Mucosa of rectum (tissue), 2 donors: ENCODE measurements around the gene RPS6KB2.

Experiments used
- H3K27ac ChIP-seq, 2 donors: one replicate each; pipeline ENCODE4 v1.7.0; 2013; ENCODE audit warnings: inconsistent platforms in 2 of 2, low read depth in 2 of 2, low read length in 2 of 2
- H3K27me3 ChIP-seq, 2 donors: one replicate each; pipeline ENCODE4 v1.7.0; 2013; ENCODE audit warnings: low read length in 2 of 2; ENCODE audit not compliant: control insufficient read depth in 2 of 2, insufficient read depth in 2 of 2
- H3K36me3 ChIP-seq, 2 donors: one replicate each; pipeline ENCODE4 v1.7.0; 2013; ENCODE audit warnings: low read length in 2 of 2; ENCODE audit not compliant: control insufficient read depth in 2 of 2, insufficient read depth in 2 of 2
- H3K4me1 ChIP-seq, 2 donors: one replicate each; pipeline ENCODE4 v1.7.0; 2013; ENCODE audit warnings: low read length in 2 of 2, mild to moderate bottlenecking in 1 of 2; ENCODE audit not compliant: control insufficient read depth in 2 of 2, insufficient read depth in 2 of 2
- H3K4me3 ChIP-seq, 2 donors: one replicate each; pipeline ENCODE4 v1.7.0; 2013; ENCODE audit warnings: low read length in 2 of 2
- H3K9ac ChIP-seq, 2 donors: one replicate each; pipeline ENCODE4 v1.7.0; 2013; ENCODE audit warnings: low read length in 2 of 2, low read depth in 1 of 2, mild to moderate bottlenecking in 1 of 2
- H3K9me3 ChIP-seq, 2 donors: one replicate each; pipeline ENCODE4 v1.7.0; 2013; ENCODE audit warnings: low read length in 2 of 2; ENCODE audit not compliant: control insufficient read depth in 2 of 2
- donor health status: healthy.
- donor health status: Normal muscosa, but diverticular disease.

RPS6KB2 gene

GRCh38 chr11:67442504-67443404 is 14.5 kb downstream of the RPS6KB2 start:
- Histone ChIP-seq H3K9ac (peak overlapping the region; percentile 83 to 96), H3K27me3 (no peaks in the 10 kb centered on the region), H3K27ac (peak overlapping the region; percentile 86 to 90), H3K9me3 (no peaks in the 10 kb centered on the region), H3K4me3 (peak overlapping the region; percentile 76 to 88), H3K4me1 (peaks cover 19 to 27% of the 10 kb centered on the region in 2 donors), H3K36me3 (peaks cover 18 to 21% of the 10 kb centered on the region in 2 donors)

- no peak overlapping the region for H3K27ac ChIP-seq
- H3K9ac ChIP-seq = no peak overlapping the region
- H3K9me3 ChIP-seq = no peaks in the 10 kb centered on the region
- peaks cover 11% of the 10 kb centered on the region in 2 donors for H3K36me3 ChIP-seq
- no peaks in the 10 kb centered on the region for H3K27me3 ChIP-seq
- no peak overlapping the region for H3K4me3 ChIP-seq
- H3K4me1 ChIP-seq = peaks cover 16 to 19% of the 10 kb centered on the region in 2 donors
These were observed 17.2 kb downstream of the RPS6KB2 start for GRCh38 chr11:67445515-67445914.

- H3K27ac ChIP-seq = no peak overlapping the region
These were observed 19.9 kb downstream of the RPS6KB2 start for GRCh38 chr11:67448220-67448609.

GRCh38 chr11:67449116-67449844 is 21.0 kb downstream of the RPS6KB2 start:
- H3K27me3 ChIP-seq = no peaks in the 10 kb centered on the region
- H3K4me3 ChIP-seq = no peak overlapping the region
- no peaks in the 10 kb centered on the region for H3K9me3 ChIP-seq
- no peaks in the 10 kb centered on the region for H3K36me3 ChIP-seq
- peak overlapping the region in 1 of 2 donors; percentile 32 for H3K27ac ChIP-seq
- H3K9ac ChIP-seq = no peak overlapping the region
- peaks cover 2 to 5% of the 10 kb centered on the region in 2 donors for H3K4me1 ChIP-seq

More at GRCh38 chr11:67448220-67448609, 19.9 kb downstream of the RPS6KB2 start:
- Histone ChIP-seq H3K4me3 (no peak overlapping the region), H3K9ac (no peak overlapping the region), H3K27me3 (no peaks in the 10 kb centered on the region), H3K4me1 (peaks cover 2 to 5% of the 10 kb centered on the region in 2 donors), H3K9me3 (no peaks in the 10 kb centered on the region), H3K36me3 (no peaks in the 10 kb centered on the region)

GRCh38 chr11:67450796-67451657 is 22.7 kb downstream of the RPS6KB2 start:
- H3K36me3 ChIP-seq = no peaks in the 10 kb centered on the region
- no peak overlapping the region for H3K27ac ChIP-seq
- H3K9me3 ChIP-seq = no peaks in the 10 kb centered on the region
- H3K4me3 ChIP-seq = no peak overlapping the region
- H3K9ac ChIP-seq = no peak overlapping the region
- peaks cover 0 to 2% of the 10 kb centered on the region in 2 donors for H3K4me1 ChIP-seq
- H3K27me3 ChIP-seq = no peaks in the 10 kb centered on the region

- no peak overlapping the region for H3K4me3 ChIP-seq
- no peaks in the 10 kb centered on the region for H3K27me3 ChIP-seq
- H3K27ac ChIP-seq = no peak overlapping the region
- no peaks in the 10 kb centered on the region for H3K4me1 ChIP-seq
- no peaks in the 10 kb centered on the region for H3K9me3 ChIP-seq
- no peak overlapping the region for H3K9ac ChIP-seq
- H3K36me3 ChIP-seq = no peaks in the 10 kb centered on the region
These were observed 23.3 kb downstream of the RPS6KB2 start for GRCh38 chr11:67451658-67451976.

GRCh38 chr11:67452141-67452952 is 24.1 kb downstream of the RPS6KB2 start, which contains the start of gene GPR152:
Gene GPR152, minus strand, starts transcription at chr11:67452729. Its CDS starts 5 bp downstream, at chr11:67452724.
- H3K9me3 ChIP-seq = no peaks in the 10 kb centered on the region
- no peaks in the 10 kb centered on the region for H3K27me3 ChIP-seq
- H3K9ac ChIP-seq = no peak within 1 kb of the TSS
- no peaks in the 10 kb centered on the region for H3K36me3 ChIP-seq
- H3K4me3 ChIP-seq = no peak within 1 kb of the TSS
- no peaks in the 10 kb centered on the region for H3K4me1 ChIP-seq
- H3K27ac ChIP-seq = no peak within 1 kb of the TSS

- Histone ChIP-seq H3K27ac (no peak overlapping the region), H3K36me3 (no peaks in the 10 kb centered on the region), H3K27me3 (no peaks in the 10 kb centered on the region), H3K9me3 (no peaks in the 10 kb centered on the region), H3K9ac (no peak overlapping the region), H3K4me1 (no peaks in the 10 kb centered on the region), H3K4me3 (no peak overlapping the region)
These were observed 25.8 kb downstream of the RPS6KB2 start for GRCh38 chr11:67453816-67454732.
